G401.6 (cell line): Measurements from ENCODE around the gene SLC25A41.

Experiments
- FAIRE-seq: peaks from 2 replicates; lab custom pipeline; 2012; peaks lifted over from hg19 to GRCh38; lab: Jason Lieb, UNC

The SLC25A41 gene

GRCh38 chr19:6460099-6460884, 26.7 kb upstream of the SLC25A41 start:
- peak; percentile 98 for FAIRE-seq

DNA sequence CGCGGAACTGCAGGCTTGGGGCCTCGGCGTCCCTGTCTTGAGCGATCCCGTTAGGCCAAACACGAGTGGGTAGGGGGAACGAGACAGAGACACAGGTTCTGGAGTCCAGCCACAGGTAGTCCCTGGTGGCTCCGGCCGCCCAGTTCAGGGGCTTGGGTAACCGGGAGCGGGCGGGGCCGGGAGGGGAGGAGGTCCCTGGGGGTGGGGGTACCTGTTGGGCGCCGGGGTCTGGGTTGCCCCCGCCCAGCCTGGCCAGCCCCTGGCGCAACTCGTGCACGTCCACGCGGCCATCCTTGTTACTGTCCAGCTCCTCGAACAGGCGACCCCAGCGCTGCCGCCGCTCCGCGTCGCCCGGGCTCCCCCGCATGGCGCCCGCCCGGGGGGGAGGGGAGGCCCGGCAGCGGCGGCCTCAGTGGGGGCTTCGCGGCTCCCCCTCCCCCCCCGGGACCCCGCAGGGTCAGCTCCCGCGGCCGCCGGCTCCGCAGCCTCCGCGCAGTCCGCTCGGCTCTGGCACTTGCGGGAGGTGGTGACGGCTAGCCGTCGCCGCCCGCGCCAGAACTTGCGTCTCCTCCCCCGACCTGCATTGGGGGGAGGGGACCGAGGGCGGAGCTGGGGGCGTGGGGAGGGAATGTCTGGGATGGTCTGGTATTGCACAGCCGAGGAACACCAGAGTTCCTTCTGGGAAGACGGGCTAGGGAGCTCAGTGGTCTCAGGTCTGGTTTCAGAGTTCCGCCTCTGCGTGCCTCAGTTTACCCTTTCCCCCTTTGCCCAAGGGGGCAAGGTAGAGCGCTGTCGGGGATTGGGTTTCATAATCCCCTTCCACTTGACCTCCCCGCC, 25.9 kb upstream of the SLC25A41 start, which contains the start of gene SLC25A23:
Gene SLC25A23, minus strand, starts transcription at position 531 of the 837 bp plus-strand sequence. Its CDS starts 164 bp downstream, at position 367.
- no peak for FAIRE-seq

- no peak for FAIRE-seq
Measured at GRCh38 chr19:6458695-6459261, 25.2 kb upstream of the SLC25A41 start.

DNA sequence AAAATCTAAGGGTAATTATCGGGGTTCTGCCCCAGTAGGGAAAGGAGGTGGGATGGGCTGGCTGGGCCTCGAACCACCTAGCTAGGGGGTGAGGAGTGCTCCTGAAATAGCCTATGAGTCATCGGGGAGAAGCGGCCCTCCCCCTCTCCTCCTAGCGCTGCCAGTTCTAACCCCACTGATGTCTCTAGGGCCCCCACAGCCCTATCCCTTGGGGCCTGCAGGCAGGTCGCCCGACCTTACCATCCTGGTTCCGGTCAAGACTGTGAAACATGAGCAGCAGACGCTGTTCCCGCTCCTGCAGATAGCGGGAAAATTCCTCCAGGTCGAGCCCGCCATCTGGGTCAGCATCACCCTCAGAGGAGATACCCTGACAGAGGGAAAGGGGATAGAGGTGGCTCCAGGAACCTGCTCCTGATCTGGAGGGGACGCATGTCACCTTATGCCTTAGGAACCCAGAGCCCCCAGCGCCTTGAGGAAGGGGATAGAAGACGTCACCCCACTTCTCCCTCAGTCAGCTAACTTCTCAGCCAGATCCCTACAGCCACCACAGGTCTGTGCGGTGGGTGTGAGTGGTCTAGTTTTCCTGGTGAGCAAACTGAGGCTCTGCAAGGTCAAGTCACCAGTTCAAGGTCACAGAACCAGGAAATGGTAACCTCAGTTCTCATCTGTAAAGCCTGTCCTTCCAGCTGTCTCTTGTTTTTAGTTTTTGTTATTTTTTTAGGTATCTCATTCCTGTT, 24.6 kb upstream of the SLC25A41 start:
- FAIRE-seq = no peak

DNA sequence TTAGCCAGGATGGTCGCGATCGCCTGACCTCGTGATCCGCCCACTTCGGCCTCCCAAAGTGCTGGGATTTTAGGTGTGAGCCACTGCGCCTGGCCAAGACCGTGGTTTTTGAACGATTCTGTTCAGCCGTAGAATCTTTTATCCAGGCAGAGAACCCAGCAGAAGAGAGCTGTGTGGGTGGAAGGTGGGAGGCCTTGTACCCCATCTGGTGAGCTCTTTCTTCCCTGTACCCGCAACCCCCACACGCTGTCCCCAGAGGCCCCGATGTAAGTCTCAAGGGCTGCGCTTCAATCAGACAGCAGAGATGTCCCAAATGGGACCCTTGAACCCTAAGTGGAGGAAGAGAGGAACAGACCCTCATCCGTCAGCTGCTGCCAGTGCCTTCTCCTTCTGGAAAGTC, 22.4 kb upstream of the SLC25A41 start:
- no peak for FAIRE-seq

DNA sequence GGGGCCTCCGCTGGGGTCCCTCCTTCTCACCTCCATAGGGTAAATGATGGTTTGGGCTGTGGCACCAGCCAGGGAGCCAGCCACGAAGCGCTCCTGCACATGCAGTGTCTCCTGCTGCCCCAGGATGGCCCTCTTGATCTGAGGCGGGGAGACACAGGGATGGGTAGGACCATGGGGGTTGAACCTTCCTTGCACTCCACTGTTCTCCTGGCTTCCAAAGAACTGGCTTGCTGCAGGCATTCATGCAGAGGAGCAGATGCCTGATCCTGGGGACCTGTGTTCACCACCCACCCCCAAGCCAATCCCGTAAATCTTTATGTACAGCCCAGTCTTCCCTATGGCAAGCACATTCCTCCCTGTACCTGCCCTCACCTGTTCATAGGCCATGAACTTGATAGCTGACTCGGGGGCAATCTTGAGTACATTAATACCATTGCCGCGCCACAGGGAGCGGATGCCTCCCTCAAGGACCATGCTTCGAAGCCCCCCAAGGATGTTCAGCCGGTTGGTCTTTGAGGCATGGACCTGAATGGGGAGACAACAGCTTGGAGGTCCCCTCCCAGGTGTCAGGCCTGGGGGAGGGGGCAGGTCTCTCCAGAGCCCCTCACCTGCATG, 20.5 kb upstream of the SLC25A41 start:
- no peak for FAIRE-seq

DNA sequence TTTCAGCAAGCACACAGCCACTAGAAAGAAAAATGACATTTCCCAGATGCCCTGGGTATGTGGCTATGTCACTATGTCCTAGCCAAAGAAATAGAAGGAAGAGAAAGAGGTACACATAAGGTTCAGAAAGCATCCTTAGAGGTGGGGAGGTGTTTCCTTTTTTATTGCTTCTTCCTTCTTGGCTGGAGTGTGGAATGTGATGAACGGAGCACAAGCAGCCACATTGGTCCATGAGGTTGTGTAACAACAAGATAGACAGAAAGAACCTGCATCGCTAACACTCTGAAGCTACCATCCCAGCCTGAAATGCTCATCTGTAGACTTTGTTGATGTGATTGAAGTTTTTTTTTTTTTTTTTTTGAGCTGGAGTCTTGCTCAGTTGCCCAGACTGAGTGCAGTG, 19.3 kb upstream of the SLC25A41 start:
- FAIRE-seq = no peak

GRCh38 chr19:6452223-6452614, 18.7 kb upstream of the SLC25A41 start:
- no peak for FAIRE-seq

DNA sequence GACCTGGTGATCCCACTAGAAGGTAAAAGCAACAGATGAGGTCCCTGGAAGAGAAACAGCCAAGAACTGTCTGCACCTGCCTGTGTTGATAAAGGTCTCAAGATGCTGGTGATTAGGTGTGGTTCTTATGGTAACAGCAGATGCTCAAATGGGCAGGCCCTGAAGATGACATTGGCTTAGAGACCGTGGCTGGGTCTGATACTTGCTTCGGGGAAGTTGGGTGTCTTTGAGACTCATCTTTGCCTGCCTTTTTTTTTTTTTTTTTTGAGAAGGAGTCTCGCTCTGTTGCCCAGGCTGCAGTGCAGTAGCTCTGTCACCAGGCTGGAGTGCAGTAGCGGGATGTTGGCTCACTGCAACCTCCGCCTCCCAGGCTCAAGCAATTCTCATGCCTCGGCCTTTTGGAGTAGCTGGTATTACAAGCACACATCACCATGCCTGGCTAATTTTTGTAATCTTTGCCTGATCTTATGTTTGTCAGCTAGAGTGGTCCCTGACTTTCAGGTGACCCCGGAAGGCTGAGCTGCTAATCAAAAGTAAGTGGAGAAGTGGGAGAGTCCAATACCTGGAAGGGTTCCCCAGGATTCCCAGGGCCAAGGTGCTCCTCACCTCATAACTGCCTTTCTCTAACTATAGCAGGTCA, 18.1 kb upstream of the SLC25A41 start:
- no peak for FAIRE-seq

DNA sequence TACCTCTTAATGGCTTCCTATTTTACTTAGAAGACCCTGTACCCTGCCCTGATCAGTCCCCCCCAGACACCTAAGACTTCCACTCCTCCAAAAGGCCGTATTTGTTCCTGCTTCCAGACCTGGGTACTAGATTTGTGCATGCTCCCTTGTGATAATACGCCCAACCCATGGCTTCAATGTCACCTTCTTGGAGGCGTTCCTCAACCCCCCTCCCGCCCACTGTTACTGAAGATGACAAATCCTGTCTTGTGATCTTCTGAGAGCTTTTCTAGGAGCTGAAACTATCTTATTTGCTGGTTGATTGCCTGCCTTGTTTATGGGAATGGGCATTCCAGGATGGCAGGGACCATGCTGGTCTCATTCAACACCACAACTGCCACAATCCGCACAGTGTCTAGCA, 16.6 kb upstream of the SLC25A41 start:
- no peak for FAIRE-seq

DNA sequence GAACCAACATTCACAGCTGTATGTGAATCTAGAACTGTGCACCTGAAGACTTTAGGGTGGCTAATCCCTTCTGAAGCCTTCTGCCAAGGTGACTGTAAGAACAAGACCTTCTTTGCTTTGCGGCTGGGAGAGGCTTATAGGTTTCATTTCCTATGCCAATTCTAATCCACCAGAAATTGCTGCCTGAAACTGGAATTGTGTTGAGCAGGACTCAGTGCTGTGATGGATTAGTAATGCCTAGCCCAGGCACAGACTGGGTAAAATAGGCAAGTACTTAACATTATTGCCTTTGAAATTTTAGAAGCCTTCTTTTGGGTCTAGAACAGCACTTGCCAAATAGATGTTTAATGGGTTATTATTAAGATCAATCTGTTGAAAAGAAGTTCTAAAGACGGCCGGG, 14.5 kb upstream of the SLC25A41 start:
- no peak for FAIRE-seq

GRCh38 chr19:6446452-6446851, 12.9 kb upstream of the SLC25A41 start:
- FAIRE-seq = no peak

- FAIRE-seq = no peak
Measured at GRCh38 chr19:6443986-6444385, 10.4 kb upstream of the SLC25A41 start.

- no peak for FAIRE-seq
Measured at GRCh38 chr19:6442087-6442688, 8.6 kb upstream of the SLC25A41 start.

DNA sequence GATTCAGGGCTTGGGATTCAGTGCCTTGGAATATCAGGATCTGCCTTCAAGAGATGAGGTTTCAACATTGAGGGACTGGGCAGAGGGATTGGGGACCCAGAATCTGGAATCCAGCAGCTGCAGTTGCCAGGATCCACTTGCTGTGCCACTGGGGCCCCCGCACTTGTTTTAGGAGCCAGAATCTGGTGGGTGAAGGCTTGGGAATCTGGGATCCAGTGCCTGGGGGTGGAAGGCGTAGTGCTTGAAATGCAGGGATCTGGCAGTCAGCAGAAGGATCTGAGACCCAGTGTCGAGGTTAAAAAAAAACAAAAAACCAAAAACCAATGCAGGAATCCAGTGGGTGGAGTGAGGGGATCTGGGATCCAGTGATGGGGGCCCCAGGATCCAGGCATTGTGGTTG, 7.3 kb upstream of the SLC25A41 start:
- no peak for FAIRE-seq

- FAIRE-seq = no peak
Measured at GRCh38 chr19:6439743-6440142, 6.2 kb upstream of the SLC25A41 start.

DNA sequence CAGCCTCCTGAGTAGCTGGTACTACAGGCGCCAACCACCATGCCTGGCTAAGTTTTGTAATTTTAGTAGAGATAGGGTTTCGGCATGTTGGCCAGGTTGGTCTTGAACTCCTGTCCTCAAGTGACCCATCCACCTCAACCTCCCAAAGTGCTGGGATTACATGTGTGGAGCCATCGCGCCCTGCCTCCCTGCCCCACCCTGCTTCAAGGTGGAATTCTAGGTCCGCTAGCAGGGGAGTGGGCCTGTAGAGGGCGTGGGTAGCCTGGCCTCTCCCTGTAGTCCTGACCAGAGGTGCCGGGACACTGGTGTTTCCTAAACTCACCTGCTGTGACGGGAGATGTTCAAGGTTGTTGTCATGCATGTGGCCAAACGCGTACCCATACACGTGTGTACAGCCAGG, 398 bp downstream of the SLC25A41 start:
- no peak for FAIRE-seq

GRCh38 chr19:6431891-6432290, 1.7 kb downstream of the SLC25A41 start:
- FAIRE-seq = no peak

DNA sequence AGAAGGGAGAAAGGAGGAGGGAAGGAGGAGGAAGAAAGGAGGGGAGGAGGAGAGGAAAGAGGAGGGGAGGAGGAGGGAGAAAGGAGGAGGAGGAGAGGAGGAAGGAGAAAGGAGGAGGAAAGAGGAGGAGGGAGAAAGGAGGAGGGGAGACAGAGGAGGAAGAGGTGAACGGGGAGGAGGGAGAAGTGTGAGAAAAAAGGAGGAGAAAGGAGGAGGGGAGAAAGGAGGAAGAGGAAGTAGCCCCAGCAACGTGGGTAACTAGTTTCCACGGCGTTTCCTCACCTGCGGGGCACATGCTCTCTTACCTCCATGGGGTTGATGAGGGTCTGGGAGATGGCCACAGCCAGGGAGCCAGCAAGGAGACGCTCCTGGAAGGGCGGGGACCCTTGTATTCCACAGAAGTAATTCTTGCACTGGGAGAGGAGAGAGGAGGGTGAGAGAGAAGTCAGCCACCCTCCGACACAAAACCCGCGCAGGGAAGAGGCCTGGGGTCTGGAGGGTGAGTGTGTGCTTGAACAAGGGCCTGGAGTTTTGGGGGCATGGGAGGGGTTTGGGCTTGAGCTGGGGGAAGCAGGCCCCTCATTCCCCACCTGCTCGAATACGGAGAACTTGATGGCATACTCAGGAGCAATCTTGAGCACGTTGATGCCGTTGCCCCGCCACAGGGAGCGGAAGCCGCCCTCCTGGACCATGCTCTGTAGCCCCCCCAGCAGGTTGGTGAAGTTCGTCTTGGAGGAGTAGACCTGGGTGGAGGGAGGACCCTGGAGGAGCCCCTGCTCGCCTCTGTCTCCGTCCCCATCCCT, 3.9 kb downstream of the SLC25A41 start:
- no peak for FAIRE-seq
